ENCODE measurements around the gene MTCH2.

Gene MTCH2

DNA sequence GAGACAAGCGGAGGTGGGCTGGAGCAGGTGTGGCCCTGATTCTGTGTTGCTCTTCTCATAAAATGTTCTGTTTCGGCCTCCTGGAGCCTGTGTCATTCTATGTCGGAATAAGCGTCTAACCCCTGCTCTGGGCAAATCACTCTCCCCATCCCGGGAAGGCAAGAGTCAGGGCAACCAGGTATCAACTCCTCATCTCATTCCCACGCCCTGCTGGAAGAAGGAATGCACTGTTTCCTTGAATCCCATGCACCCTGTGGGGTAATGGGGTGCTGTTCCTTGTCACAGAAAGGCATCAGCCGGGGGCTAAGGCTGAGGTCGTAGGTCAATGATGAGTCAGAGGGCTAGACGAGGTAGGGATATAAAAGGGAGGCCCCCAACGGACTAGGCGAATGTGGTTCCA lies 53.2 kb downstream of the MTCH2 start:
- DNase-seq, result no peak

DNA sequence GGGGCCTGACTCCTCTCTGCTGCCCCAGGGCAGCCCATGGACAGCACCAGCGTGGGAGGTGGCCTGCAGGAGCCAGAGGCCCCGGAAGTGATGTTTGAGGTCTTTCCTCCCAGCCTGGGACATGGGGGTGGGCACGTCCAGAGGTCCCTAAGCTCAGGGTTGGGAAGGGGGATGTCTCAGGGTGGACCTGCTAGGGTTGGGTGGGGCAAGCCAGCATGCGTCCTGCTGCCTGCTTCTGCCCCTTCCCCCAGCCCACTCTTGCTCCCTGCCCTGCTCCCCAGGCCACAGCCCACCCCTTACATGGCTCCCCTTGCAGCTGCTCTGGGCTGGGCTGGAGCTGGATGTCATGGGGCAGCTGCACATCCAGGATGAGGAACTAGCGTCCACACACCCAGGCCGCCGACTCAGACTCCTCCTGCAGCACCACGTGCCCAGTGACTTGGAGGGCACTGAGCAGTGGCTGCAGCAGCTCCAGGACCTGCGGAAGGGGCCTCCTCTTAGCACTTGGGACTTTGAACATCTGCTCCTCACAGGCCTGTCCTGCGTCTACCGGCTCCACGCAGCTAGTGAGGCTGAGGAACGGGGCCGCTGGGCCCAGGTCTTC lies 54.5 kb downstream of the MTCH2 start:
- DNase-seq, result no peak

DNA sequence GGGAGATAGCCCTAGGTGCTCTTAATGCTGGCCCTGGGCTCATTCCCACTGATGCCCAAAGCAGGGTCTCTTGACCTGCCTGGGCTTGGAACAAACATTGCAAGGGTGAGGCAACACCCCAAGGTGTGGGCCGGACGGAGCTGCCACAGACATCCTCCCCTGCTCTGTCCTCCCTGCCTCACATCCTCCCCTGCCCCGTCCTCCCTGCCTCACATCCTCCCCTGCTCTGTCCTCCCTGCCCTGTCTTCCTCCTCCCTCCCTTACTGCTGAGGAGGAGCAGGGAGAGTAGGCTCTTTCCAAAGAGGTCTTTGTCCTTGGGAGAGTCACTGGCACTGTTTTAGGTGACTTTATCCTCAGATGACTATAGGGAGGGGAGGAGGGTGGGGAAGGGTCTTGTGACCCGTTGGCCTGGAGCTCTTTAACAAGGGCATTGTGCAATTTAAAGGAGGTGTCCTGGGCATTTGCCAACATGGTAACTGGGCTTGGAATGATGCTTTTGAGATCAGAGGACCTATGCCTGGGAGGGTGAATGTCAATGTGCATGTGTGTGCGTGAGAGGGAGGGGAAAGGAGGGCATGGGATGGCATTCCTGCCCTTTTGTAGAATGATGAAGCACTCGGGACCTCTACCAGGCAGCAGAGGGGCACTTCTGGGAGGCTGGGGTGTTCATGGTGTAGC lies 55.2 kb downstream of the MTCH2 start:
- DNase-seq, result no peak

DNA sequence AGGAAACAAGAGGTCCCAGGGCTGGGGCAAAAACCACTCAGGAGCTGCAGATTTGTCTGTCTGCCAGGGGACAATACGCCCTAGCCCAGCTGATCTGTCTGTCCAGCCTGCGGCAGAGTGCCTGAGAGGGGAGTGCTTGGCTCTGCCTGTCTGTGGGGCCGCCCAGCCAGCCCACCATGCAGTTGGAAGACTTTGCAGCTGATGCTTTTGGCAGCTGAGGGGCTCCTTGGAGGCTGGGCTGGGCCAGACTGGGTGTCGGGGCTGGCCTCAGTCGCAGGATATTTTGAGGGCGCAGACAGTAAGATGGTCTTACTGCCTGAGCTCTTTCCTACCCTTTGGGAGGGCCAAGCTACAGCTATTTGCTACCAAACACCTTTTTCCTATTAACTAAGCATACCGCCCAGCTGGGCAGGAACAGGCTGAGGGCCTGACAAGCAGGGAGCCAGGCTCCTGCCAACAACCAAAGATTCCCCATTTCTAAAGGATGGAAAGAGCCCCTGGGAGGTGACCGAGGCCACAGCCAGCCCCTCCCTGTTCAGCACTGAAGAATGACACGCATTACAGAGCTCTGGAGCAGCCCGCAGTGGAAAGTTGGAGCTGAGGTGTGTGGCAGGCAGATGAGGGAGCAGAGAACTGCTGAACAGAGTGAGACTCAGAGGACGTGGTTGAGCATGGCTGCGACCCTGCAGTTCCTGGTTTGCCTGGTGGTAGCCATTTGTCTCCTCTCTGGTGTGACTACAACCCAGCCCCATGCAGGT lies 56.1 kb downstream of the MTCH2 start, which contains the start of gene FAM180B:
Gene FAM180B, plus strand, starts transcription at position 581 of the 758 bp plus-strand sequence. Its CDS starts 91 bp downstream, at position 672.
- no peak for DNase-seq

- no peak for DNase-seq
Measured at GRCh38 chr11:47583844-47584243, 58.5 kb downstream of the MTCH2 start.

GRCh38 chr11:47578524-47579494 lies 63.5 kb downstream of the MTCH2 start, which contains the start of the genes KBTBD4 and NDUFS3:
TSS of gene KBTBD4 (minus strand) at chr11:47578970. CDS start at chr11:47578951, 19 bp downstream.
TSS of gene NDUFS3 (plus strand) at chr11:47579074. CDS start at chr11:47579092, 18 bp downstream.
- DNase-seq, result peak; percentile 90

DNA sequence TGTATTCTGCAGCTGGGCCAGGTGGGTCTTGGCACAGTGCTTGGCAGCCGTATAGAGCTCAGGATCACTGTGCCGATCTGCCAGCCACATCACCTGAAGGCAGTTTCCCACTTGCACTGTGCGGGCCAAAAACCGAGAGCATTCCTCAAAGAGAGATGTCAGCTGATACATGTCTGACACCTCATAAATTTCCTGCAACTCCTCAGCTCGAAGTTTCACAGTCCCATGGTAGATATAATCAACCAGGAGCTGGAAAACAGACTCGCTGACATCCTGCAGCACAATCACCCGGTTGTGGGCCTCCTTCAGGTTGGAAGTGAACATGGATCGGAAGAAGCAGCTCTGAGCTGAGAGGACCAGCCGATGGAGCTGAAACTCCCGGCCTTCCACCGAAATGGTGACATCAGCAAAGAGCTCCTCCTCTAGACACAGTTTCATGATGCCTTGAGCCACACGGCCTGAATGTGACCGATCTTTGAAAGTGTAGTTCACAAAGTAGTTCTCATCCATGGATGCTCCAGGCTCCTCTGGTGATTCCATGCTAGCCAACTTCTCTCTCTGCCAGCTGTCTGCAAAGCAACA lies 64.8 kb downstream of the MTCH2 start:
- DNase-seq, result no peak

GRCh38 chr11:47573321-47573720 lies 69.0 kb downstream of the MTCH2 start:
- DNase-seq, result no peak

- no peak for DNase-seq
Measured at GRCh38 chr11:47572715-47573255, 69.6 kb downstream of the MTCH2 start.

DNA sequence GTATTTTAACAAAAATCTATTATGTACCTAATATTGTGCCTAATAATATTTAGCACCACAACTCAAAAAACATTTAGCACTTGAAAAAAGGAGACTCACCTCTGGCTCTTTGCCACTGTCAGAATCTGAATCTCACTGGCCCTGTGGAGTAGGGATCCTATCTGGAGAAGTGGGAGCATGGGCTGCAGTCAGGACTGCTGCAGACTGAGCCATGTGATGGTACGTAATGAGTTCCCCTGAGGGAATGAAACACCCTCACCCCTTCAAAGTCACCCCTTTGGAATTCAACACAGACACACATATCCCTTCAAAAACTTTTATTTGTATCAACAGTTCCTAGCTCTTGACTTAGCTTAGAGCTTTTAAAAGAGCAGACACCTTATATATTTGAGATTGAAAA lies 70.5 kb downstream of the MTCH2 start:
- DNase-seq, result no peak

DNA sequence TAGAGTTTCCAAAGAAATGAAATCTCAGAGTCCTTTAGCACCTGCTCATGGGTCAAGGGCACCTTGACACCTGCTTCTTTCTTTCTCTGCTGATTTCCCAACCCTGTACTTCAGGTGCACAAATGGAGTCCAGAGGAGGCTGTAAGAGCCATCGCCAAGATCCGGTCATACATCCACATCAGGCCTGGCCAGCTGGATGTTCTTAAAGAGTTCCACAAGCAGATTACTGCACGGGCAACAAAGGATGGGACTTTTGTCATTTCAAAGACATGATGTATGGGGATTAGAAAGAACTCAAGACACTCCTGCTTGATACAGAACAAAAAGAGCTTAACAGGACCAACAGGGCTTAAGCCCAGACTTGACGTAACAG lies 71.0 kb downstream of the MTCH2 start:
- DNase-seq, result no peak

- no peak for DNase-seq
Measured at GRCh38 chr11:47570651-47571356, 71.6 kb downstream of the MTCH2 start.

DNA sequence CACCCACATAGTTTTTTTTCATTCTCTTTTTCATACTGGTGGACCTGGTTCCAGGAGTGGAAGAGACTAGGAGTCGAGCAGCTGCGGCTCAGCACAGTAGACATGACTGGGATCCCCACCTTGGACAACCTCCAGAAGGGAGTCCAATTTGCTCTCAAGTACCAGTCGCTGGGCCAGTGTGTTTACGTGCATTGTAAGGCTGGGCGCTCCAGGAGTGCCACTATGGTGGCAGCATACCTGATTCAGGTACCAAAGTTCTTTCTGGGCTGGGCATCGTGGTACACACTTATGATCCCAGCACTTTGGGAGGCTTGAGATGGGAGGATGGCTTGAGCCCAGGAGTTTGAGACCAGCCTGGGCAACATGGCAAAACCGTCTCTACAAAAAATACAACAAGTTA lies 72.7 kb downstream of the MTCH2 start:
- DNase-seq, result no peak
